Adrenal gland (tissue), 5 donors: ENCODE results near the gene THTPA.

ENCODE experiments used
- CTCF ChIP-seq, 6 experiments: fragments of 450-650 bp in 4 of 6; fragments of 200-600 bp in 2 of 6; sonication (generic) in 1 of 6; IDR thresholded peaks; 1 replicate in 5 of 6; 2 replicates in 1 of 6; pipeline versions ENCODE4 v1.5.1 to v1.8.0; 2016 to 2021; ENCODE audit warnings: antibody characterized with exemption in 6 of 6, mild to moderate bottlenecking in 2 of 6, moderate library complexity in 1 of 6
- POLR2A ChIP-seq, 2 donors: fragments of 450-650 bp; IDR thresholded peaks; one replicate each; pipeline ENCODE4 v1.6.1; 2017; ENCODE audit warnings: antibody characterized with exemption in 2 of 2, mild to moderate bottlenecking in 2 of 2, moderate library complexity in 1 of 2
- donor health status: DM: no; HTN: no; CAD: no.

- TF ChIP-seq CTCF (IDR thresholded peaks at IDR 0.05) (no peak), POLR2A (IDR thresholded peaks at IDR 0.05) (no peak)
Observed at GRCh38 chr14:23546450-23547035, 9.5 kb upstream of the THTPA start.
